GM19025 (cell line): ENCODE measurements around the gene RPS6KL1.

Source experiments
- ATAC-seq: cut with Tn5 transposase; IDR thresholded peaks from one replicate; pipeline ENCODE4 v1.9.1; 2021; ENCODE audit warnings: mild to moderate bottlenecking, low read depth, moderate library complexity; ENCODE audit not compliant: unreplicated experiment

Gene RPS6KL1

DNA sequence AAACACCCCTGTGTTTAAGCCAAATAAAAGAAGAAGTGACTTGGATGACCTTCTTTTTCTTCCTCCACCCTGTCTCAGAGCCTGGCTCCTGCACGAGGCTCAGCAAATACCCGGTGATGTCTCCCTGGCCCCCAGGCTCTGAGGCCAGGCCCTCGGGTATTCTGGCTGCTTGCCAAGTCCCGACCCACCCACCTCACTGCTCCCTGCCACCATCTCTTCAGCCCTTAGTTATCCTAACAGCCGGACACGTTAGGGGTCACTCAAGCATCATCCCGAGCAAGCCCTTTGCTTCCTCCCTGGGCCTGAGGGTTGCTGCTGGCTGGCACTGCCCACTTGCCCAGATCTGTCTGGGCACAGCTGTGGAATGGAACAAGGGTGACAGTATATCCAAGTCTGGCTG is 7.2 kb downstream of the RPS6KL1 start:
- ATAC-seq = no peak

DNA sequence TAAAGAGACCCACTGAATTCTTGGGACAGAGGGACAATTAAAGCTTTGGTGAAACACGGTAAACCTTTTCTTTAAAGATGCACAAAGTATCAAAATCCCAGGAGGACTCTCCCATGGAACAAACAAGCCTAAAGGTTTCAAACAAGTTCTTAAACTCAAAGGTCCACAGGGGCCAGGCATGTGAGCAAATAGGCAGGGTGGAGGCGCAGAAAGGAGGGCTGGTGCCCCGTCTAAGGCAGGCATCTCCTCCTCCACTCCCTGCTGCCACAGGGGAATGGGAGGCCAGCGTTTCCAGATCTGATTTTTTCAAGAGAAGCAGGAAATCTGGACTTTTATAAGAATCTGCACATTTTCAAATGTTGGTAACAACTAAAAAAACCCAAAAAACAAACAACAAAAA is 7.6 kb downstream of the RPS6KL1 start:
- no peak for ATAC-seq

DNA sequence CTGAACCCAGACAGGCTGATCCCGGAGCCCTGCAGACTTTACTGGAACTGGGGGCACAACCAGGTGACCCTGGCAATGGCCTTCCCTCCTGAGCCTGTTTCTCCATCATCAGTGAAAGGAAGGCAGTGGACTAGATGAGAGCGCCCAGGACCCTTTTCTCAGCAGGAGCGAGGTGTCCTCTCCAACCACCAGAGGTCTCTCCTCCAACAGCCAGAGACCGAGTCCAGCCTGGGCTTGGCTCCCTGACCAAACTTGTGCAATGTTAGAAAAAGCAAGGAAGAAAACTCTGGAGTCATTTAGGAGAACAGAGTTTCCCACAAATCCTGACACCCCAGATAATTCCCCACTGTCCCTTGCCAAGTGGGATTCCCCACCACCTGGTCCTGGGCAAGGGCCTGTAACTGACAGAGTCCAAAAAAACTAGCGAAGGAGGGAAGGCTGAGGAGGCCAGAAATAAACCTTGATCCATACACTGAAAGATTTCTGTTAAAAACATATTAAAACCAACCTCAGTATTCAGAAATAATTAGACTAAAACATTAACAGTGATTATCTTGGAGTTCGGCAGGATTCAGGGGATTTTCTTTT is 9.0 kb downstream of the RPS6KL1 start:
- ATAC-seq = no peak

DNA sequence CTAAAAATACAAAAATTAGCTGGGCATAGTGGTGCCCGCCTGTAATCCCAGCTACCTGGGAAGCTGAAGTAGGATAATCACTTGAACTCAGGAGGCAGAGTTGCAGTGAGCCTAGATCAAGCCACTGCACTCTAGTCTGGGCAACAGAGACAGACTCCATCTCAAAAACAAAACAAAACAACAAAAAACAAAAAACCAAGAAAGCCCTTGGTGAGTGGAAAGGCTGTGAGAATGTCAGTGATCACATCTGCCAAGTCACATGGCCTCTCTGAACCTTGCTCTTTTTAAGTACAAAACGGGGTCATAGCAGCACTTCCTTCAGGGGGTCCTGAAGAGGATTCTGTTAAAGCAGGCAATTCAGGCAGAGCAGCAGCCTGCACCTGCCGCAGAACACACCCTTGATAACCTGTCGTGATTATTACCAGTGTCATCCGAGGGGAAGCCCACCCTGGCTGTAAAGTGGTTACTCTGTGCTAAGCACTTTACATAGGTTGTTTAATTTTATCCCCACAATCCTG is 9.6 kb downstream of the RPS6KL1 start:
- ATAC-seq = no peak

DNA sequence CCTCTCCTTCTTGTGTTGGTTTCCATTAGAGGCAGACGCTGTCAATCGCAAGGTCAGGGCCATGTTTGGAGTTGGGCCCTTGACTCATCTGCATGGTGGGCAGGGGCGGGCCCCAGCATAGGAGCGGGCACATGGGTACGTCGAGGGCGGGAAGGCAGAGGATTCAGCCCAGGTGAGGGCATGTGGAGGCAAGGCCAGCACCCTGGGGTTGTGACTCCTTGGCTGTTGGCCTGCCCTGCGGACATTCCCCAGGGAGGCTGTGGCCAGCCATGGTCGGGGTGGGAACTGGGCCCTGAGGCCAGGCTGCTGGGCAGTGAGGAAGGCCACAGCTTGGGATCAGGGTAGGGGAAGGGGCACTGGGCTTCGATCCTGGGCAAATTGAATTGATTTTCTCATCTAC is 10.3 kb downstream of the RPS6KL1 start:
- no peak for ATAC-seq

DNA sequence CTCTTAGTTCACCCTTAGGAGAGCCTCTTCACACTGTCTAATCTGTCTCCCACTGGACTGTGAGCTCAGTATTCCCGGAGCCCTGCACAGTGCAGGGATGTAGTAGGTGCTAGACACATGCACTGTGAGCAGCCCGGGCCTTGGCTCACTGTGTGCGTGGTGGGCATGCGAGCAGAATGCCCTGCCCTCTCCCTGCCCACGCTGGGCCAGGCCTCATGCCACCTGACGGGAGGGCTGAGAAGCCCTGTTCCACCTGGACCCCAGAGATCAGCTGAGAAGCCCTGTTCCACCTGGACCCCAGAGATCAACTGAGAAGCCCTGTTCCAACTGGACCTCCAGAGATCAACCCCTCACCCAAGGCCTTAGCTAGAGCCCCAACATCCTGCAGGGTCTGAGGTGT is 10.9 kb downstream of the RPS6KL1 start:
- ATAC-seq = no peak

DNA sequence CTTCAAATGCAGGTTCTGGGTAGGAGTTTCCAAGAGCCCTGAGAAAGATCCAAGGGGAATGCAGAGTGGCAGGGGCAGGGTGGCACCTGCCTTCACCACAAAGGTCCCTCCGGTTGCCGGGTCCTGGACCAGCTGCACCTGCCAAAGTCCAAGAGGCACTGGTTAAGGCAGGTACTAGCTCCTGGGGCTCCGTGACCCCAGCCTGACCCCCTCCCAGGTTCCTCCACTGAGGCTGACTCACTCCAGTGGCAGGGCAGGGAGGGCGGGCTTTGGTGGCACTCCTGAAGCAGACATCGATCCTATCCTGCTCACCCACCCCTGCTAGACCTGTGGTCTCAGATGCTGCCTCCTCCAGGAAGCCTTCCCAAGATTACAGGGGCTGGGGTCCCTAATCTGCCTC is 11.4 kb downstream of the RPS6KL1 start:
- no peak for ATAC-seq

DNA sequence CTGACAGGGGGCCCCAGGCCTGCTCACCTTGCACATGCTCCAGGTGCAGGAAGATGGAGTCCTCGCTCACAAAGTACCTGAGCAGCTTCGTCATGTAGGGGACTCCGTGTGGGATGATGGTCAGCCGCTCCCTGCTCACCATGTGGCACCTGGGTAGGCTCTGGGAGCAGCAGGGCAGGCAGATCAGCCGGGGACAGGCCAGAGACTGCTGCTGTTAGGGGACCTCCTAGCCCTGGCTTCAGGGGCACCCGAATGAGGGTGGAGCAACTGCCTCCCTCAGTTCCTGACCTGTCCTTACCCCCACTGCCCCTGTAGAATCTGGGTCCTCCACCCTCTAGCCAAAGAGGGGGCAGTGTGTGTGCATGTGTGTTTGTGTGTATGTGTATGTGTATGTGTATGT is 11.8 kb downstream of the RPS6KL1 start:
- no peak for ATAC-seq

DNA sequence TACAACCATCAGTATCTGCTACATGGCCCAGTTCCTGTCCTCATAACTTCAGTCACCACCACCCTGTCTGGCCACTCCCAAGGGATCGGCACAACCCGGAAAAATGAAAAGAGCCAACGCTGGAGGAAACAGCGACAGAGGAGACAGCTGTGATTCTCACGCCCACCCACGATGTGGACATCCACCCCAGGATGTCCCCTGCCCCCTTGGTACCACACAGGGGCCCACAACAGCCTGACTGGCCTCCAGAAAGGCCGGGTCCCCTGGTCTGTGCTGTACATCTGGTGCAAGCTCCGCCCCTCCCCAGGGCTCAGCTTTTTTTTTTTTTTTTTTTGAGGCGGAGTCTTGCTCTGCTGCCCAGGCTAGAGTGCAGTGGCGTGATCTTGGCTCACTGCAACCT is 12.5 kb downstream of the RPS6KL1 start:
- ATAC-seq = no peak

DNA sequence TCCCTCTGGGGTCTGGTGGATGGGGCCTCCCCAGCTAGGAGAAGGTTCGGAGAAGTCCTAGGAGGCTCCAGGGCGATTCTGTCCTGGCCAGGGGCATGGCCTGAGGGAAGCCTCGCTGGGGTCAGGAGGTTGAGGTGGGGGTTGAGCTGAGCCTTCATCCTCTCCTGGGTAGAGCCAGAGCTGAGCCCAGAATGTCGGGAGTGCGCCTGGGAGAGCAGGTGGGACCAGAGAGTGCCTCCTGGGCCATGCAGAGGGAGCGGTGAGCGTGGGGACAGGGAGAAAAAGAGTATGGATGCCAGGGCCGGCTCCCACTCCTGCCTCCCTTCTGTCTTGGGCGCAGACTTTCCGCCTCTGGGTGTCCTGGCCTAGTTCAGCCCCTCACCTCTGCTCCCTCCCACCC is 13.1 kb downstream of the RPS6KL1 start:
- ATAC-seq = no peak

DNA sequence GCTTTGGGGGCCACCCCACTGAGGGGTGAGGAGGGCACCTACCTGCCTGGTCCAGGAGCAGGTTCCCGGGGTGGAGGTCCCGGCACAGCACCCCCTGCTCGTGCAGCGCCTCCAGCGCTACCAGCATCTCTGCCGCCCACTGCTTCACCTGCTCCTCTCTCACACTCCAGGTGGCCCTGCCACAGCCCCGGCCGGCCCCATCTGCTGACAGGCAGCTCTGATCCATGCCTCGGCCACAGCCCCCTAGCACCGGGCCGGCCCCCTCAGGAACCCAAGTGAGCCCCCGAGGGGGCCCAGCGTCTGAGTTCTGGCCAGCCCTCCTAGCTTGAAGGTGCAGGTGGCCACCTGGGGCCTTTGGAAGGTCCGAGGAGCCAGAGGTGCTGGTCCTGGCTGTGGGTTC is 13.6 kb downstream of the RPS6KL1 start:
- ATAC-seq = no peak

DNA sequence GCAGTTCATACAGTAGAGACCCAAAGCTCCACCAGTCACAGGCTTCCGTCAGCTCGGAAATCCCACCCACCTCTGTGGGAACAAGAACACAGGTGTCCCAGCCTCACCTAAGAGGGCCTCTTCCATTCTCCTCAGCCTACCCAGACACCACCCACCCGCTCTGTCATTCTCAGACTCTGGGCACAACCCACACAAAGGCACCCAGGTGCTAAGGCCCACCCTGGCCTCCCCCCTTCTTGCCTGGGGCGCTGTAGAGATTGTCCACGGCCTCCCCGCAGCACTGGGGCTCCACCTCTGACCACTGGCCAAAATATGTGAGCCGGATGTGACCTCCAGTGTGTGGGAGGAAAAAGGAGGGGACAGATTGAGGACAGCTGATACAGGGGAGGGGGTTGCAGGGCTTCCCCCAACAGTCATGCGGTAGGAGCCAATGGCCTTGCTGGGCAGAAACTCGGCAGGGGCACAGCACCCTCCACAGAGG is 14.2 kb downstream of the RPS6KL1 start:
- ATAC-seq = no peak

DNA sequence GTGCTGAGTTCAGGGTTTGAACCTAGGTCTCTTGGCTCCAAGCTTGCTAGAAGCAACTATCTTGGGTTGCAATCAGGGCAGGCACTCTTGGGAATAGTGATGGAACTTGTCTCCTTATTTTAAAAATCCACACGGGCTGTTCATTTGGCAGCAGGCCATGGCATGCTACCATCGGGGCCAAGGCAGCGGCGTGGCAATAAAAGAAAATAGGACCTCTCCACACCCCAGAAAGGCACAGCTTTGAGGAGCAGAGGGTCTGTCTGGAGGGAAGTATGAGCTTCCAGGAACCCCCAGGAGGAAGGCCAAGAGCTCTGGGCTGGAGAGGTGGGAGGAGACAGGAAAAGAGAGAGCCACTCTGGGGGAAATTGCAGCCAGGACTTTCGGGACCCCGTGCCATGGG is 15.3 kb downstream of the RPS6KL1 start:
- ATAC-seq = no peak

DNA sequence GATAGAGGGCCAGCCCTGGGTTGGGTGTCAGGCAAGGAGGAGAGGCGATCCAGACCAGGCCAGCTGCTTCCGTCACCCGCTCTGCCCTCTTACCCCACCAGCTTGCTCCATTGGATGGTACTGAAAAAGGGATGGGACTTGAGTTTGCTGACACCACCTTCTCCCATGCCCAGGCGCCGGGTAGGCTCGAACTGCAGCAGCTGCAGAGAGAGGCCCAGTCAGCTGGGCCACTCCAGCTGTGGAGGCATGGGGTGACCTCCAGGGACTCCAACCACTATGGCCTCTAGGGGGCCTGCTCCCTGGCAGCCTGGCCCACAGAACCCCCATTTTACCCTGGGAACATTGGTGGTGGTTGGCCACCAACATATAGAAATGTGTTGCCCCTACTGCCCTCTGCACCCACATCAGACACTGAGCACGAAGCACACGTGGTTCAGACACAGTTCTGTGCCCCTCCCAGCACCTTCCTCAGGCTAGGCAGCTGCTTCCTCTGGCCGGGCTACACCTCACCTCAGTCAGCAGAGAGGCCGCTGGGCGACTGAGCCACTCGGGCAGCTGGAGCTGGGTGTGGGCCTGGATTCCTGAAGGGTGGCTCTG is 16.0 kb downstream of the RPS6KL1 start:
- ATAC-seq = no peak

DNA sequence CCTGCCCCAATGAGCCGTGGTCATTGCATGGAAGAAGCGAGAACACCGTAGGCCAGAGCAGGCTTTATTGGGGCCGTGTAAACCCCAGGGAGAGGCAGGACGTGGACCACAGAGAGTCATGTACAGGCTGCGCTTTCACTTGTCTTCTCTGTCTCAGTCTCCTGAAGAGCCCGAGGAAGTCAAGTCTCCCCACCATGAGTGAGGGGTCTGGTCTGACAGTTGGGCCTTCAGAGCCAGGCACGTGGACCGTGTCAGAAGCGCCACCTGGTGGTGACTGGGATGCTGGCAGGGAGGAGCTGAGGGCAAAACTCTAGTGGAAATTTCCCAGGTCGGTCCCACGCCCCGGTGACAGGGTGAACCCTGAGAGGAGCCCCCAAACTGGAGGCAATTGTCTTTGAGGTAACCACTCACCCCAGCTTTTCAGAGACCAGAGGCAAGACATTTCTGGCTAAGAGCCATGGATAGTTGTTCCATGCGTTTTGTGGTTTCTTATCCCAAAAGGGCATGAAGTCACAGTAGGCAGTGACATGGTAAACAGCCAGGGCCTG is 17.4 kb downstream of the RPS6KL1 start:
- no peak for ATAC-seq

DNA sequence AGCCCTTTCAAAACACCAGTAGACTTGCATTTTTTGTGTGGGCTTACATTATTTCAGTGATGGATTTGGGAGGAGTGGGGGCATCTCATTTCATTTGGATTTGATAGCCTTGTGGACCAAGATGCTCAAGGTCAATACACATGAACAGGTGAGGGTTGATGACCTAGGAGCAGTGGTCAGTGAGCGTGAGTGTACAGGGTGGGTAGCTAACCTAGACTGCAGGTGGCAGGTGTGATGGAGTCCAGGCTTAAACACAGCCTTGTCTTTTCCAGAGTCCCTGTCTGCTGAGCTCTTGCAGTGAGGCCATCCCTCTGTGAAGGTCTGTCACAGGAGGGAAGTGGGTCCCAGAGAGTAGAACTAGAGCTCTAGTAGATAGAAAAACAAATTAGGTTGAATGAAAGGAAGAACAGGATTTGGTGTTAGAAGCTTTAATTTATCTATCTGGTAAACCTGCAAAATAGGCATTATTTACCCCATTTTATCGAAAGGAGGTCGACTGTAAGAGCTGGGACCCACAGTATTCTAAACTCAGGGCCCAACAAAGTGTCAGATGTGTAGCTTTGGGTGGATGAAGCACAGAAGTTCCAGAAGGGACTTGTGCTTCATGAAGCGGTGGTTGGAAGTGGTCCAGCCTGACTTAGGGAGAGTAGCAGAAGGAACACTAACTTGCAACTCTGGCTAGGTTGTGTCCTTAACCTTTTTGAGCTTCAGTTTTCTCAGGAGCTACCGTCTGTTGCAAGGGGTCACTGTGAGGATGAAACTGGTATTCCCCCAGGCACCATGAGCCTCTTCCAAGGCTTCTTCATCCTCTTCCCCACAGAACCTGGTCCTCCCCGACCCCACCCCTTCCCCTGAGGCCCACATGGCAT is 18.2 kb downstream of the RPS6KL1 start:
- no peak for ATAC-seq

DNA sequence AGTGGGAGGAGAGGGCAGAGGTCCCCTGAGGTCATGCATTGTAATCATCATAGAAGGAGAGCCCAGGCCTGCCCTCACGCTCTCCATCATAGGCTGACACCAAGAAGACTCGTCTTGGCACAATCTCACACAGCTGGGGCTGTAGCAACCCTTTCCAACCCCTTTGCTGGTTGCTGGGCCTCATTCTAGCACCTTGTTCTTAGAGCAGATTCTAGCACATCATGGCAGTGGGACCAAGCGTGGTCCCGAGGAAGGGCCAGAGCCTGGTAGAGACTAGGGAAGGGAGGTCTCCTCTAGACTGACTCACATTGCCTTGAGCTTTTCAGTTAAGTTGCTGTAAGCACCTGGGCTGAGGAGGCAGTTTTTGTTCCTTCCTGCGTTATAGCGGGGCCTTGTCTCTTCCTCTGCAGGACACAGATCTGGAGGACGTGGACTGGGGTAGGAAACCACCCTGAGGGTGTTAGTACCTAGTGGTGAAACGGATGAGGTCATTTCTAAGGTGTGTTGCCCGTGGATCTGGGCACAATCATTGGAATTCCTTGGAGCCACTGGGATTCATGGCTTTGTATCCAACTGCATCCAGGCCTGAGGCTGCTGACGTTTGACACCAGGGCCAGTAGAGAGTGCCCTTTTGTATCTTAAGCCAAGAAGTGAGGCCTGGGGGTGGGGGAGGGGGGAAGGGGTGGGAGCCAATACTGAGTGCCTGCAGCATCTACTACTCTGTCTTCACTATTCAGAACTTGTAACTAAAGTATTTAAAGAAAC is 19.9 kb downstream of the RPS6KL1 start:
- no peak for ATAC-seq

DNA sequence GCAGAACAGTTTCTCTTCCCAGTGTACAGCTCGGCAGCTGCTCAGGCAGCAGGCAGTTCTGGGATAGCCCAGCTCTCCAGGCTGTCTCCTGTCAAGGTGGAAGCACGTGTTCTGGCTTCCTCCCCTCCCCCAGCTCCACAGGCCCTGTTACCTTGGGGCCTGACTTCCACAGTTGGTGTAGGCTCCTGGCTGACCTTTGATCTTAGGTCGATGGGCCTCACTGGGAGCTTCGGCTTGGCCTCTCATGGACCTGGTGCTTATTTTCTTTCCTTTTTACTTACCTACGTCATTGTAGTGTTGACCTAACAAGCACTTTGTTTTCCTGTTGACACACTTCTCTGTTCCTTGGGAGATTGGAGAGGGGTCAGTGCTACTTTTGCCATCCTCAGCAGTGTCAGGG is 24.4 kb downstream of the RPS6KL1 start:
- ATAC-seq = no peak

DNA sequence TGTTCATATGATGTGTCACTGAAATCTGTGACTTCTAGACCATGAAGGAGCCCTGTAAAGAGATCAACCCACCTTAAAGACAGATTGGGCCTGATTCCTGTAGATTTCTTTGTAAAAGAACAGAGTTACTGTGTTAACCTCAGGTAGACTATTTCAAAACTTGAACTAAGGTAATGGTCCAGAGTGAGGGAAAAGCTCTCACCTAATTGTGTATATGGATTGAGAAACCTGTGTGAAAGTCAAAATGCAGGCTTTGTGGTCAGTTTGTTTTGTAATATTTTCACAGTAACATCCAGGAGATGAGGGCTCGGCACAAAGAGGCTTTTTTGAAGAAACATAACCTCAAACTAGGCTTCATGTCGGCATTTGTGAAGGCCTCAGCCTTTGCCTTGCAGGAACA is 25.0 kb downstream of the RPS6KL1 start:
- ATAC-seq = no peak

DNA sequence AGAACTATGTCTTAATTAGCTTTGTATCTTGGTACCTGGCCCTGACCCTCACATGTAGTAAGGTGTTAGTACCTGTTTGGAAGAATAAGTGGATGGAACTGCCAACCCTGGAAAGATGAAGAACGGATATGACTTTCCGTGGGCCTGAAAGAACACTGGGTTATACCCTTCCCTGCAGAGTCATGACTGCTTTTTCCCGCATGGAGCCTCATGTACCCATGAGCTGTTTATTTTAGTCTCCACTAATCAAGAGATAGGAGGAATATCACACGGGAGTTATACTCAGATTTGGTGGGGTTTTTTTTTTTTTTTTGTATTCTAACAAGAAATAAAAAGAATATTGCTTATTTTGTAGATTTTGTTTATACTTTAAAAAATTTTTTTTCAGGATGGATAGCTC is 25.4 kb downstream of the RPS6KL1 start:
- ATAC-seq = no peak

DNA sequence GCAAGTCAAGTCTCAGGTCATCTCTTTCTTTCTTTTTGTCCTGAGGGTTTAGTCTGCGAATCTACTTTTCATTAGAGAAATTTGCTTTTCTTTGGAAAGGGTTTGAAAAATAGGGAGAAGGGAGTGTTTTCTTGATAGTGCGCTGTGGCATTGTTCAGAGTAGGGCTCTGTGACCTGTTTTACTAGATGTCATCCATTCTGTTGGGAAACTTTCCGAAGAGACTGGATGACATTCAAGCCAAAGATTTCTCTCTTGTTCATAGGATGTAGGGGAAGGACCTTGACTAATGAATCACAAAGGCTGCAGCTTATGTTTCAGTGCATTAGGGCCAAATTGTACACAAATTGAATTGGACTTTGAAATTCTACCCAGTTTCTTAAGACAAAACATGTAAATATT is 26.7 kb downstream of the RPS6KL1 start:
- ATAC-seq = no peak
